ENCODE measurements around the gene NEAT1.
"Not testable (repeated sequence)": the region's sequence is repeated elsewhere in the genome, so short reads cannot be mapped to it uniquely, and the experiment has no call there.

Gene NEAT1

GRCh38 chr11:65436412-65437032 lies 13.9 kb downstream of the NEAT1 start:
- DNase-seq, result peak; percentile 14

- DNase-seq, result peak; percentile 5
Measured at GRCh38 chr11:65437436-65438227, 15.0 kb downstream of the NEAT1 start.

- DNase-seq, result no peak
Measured at GRCh38 chr11:65438257-65439151, 15.9 kb downstream of the NEAT1 start.

GRCh38 chr11:65439331-65440181 lies 17.0 kb downstream of the NEAT1 start:
- peak; percentile 7 for DNase-seq

GRCh38 chr11:65440831-65441499 lies 18.4 kb downstream of the NEAT1 start:
- DNase-seq, result peak; percentile 8

- peak; percentile 9 for DNase-seq
Measured at GRCh38 chr11:65442842-65443331, 20.3 kb downstream of the NEAT1 start.

GRCh38 chr11:65444314-65445051 lies 21.9 kb downstream of the NEAT1 start:
- DNase-seq, result peak; percentile 11

GRCh38 chr11:65445101-65445603 lies 22.6 kb downstream of the NEAT1 start:
- DNase-seq, result peak; percentile 7

GRCh38 chr11:65445604-65446445 lies 23.2 kb downstream of the NEAT1 start:
- peak; percentile 11 for DNase-seq

GRCh38 chr11:65446446-65447277 lies 24.1 kb downstream of the NEAT1 start:
- DNase-seq, result peak; percentile 13

GRCh38 chr11:65448074-65448417 lies 25.4 kb downstream of the NEAT1 start:
- no peak for DNase-seq

GRCh38 chr11:65448418-65449105 lies 26.0 kb downstream of the NEAT1 start:
- peak; percentile 13 for DNase-seq

GRCh38 chr11:65451301-65451700 lies 28.7 kb downstream of the NEAT1 start:
- DNase-seq, result not testable (repeated sequence)

GRCh38 chr11:65452259-65452658 lies 29.7 kb downstream of the NEAT1 start:
- DNase-seq, result not testable (repeated sequence)

GRCh38 chr11:65452806-65453490 lies 30.4 kb downstream of the NEAT1 start:
- peak; percentile 6 for DNase-seq

GRCh38 chr11:65454311-65454695 lies 31.7 kb downstream of the NEAT1 start:
- DNase-seq, result peak; percentile 7

GRCh38 chr11:65454696-65455456 lies 32.3 kb downstream of the NEAT1 start:
- DNase-seq, result peak; percentile 82

Data from activated CD8-positive, alpha-beta memory T cell treated with anti-CD3 and anti-CD28 coated beads, Interleukin-2, amount 50 U/mL, for 4 hours (primary cell).